ENCODE measurements around the gene RBM33.

The RBM33 gene

GRCh38 chr7:155610633-155611193 is 33.7 kb upstream of the RBM33 start:
- no peak for TF ChIP-seq REST (IDR thresholded peaks at IDR 0.05; ENCODE audit: low read depth)
- no peak for TF ChIP-seq RAD21 (IDR thresholded peaks at IDR 0.05; ENCODE audit: low read depth)
- TF ChIP-seq CEBPB (IDR thresholded peaks at IDR 0.05) = no peak
- no peak for TF ChIP-seq TAF1 (IDR thresholded peaks at IDR 0.05; ENCODE audit: low read depth)
- TF ChIP-seq CREB1 (IDR thresholded peaks at IDR 0.05; ENCODE audit: low read depth) = no peak
- TF ChIP-seq, protein P1, sequence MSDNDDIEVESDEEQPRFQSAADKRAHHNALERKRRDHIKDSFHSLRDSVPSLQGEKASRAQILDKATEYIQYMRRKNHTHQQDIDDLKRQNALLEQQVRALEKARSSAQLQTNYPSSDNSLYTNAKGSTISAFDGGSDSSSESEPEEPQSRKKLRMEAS (IDR thresholded peaks at IDR 0.05) = no peak
- TF ChIP-seq ZBTB7A (IDR thresholded peaks at IDR 0.05; ENCODE audit: low read depth) = no peak
- no peak for TF ChIP-seq FOXM1 (IDR thresholded peaks at IDR 0.05; ENCODE audit: borderline replicate concordance, low read depth)
- TF ChIP-seq, protein P2, sequence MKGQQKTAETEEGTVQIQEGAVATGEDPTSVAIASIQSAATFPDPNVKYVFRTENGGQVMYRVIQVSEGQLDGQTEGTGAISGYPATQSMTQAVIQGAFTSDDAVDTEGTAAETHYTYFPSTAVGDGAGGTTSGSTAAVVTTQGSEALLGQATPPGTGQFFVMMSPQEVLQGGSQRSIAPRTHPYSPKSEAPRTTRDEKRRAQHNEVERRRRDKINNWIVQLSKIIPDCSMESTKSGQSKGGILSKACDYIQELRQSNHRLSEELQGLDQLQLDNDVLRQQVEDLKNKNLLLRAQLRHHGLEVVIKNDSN (IDR thresholded peaks at IDR 0.05) = no peak
- TF ChIP-seq YY1 (IDR thresholded peaks at IDR 0.05; ENCODE audit: low read depth) = no peak
- no peak for TF ChIP-seq TEAD4 (IDR thresholded peaks at IDR 0.05)
- TF ChIP-seq TCF12 (IDR thresholded peaks at IDR 0.05; ENCODE audit: low read depth) = no peak
- no peak for TF ChIP-seq EP300 (IDR thresholded peaks at IDR 0.05; ENCODE audit: borderline replicate concordance)
- TF ChIP-seq EGR1 (IDR thresholded peaks at IDR 0.05) = no peak
- no peak for TF ChIP-seq NFIC (IDR thresholded peaks at IDR 0.05)

DNA sequence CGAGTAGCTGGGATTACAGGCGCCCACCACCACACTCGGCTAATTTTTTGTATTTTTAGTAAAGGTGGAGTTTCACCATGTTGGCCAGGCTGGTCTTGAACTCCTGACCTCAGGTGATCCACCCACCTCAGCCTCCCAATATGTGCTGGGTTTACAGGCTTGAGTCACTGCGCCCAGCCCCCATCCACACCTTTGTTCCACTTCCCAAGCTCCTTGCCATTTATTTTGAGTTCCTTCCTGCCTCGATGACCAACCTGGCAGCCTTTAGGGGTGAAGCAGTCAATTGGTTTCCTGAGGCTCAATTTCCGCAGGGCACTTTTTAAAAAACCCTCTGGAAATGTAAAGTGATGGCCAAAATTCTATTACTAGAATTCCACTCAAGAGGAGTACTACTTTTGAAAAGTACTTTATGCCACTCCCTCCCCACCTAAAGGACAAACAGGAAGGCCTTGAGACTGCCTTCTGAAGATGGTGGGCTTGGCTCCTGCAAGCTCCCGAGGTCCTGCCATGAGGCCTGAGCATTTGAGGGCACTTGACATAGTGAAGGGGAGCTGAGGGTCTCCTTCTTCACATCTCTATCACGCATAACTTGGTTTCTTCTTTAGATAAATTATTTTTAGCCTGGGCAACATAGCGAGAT is 32.5 kb upstream of the RBM33 start:
- TF ChIP-seq CREB1 (IDR thresholded peaks at IDR 0.05; ENCODE audit: low read depth) (no peak), ZBTB7A (IDR thresholded peaks at IDR 0.05; ENCODE audit: low read depth) (no peak), YY1 (IDR thresholded peaks at IDR 0.05; ENCODE audit: low read depth) (no peak), TAF1 (IDR thresholded peaks at IDR 0.05; ENCODE audit: low read depth) (no peak), FOXM1 (IDR thresholded peaks at IDR 0.05; ENCODE audit: borderline replicate concordance, low read depth) (no peak), CEBPB (IDR thresholded peaks at IDR 0.05) (no peak), RAD21 (IDR thresholded peaks at IDR 0.05; ENCODE audit: low read depth) (no peak), REST (IDR thresholded peaks at IDR 0.05; ENCODE audit: low read depth) (no peak), NFIC (IDR thresholded peaks at IDR 0.05) (no peak)
- TF ChIP-seq, protein P1 (IDR thresholded peaks at IDR 0.05) = no peak

DNA sequence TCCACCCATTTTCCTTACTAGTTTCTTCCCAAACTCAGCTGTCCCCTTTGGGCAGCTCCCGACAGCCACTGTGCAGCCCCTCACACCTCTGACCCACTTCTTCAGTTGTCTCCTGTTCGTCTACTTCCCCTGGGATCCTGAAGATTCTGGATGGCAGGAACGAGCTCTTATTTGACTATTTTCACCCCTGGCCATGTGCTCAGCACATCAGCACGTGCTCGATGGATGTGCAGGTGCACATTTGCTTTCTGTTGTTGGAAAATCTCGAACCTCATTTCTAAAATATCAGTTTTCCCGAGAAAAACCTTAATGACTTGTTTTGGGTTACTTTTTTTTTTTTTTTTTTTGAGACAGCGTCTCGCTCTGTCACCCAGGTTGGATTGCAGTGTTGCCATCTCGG is 31.8 kb upstream of the RBM33 start:
- no peak for TF ChIP-seq NFIC (IDR thresholded peaks at IDR 0.05)
- no peak for TF ChIP-seq TEAD4 (IDR thresholded peaks at IDR 0.05)
- TF ChIP-seq, protein P2 (IDR thresholded peaks at IDR 0.05) = no peak
- TF ChIP-seq CREB1 (IDR thresholded peaks at IDR 0.05; ENCODE audit: low read depth) = no peak
- no peak for TF ChIP-seq FOXM1 (IDR thresholded peaks at IDR 0.05; ENCODE audit: borderline replicate concordance, low read depth)
- no peak for TF ChIP-seq EP300 (IDR thresholded peaks at IDR 0.05; ENCODE audit: borderline replicate concordance)
- TF ChIP-seq TAF1 (IDR thresholded peaks at IDR 0.05; ENCODE audit: low read depth) = no peak
- no peak for TF ChIP-seq TCF12 (IDR thresholded peaks at IDR 0.05; ENCODE audit: low read depth)
- no peak for TF ChIP-seq RAD21 (IDR thresholded peaks at IDR 0.05; ENCODE audit: low read depth)
- no peak for TF ChIP-seq REST (IDR thresholded peaks at IDR 0.05; ENCODE audit: low read depth)
- no peak for TF ChIP-seq YY1 (IDR thresholded peaks at IDR 0.05; ENCODE audit: low read depth)
- TF ChIP-seq ZBTB7A (IDR thresholded peaks at IDR 0.05; ENCODE audit: low read depth) = no peak
- TF ChIP-seq, protein P1 (IDR thresholded peaks at IDR 0.05) = no peak
- TF ChIP-seq CEBPB (IDR thresholded peaks at IDR 0.05) = no peak
